Esophagus squamous epithelium (tissue), 5 donors: ENCODE measurements around the gene HMX2. TPM values are rescaled to one million over a fixed set of nuclear protein-coding genes. Genes with fewer than 3 reads are reported as not detected.
"Not testable (repeated sequence)": the region's sequence is repeated elsewhere in the genome, so short reads cannot be mapped to it uniquely, and the experiment has no call there.

ENCODE experiments used
- DNase-seq: peaks from one replicate; lab custom pipeline; 2025; lab: John Stamatoyannopoulos, UW
- H3K27ac ChIP-seq, 4 donors: fragments of 200-600 bp; sonication (generic); one replicate each; pipeline ENCODE4 v1.5.1; 2016 to 2019; ENCODE audit warnings: mild to moderate bottlenecking in 1 of 4
- H3K27me3 ChIP-seq, 4 donors: fragments of 200-600 bp; sonication (generic); 1 replicate in 3 of 4; 2 replicates in 1 of 4; pipeline versions ENCODE4 v1.5.1 to v1.6.0; 2017 to 2021; ENCODE audit warnings: antibody characterized with exemption in 1 of 4
- H3K36me3 ChIP-seq, 3 donors: fragments of 200-600 bp; sonication (generic); one replicate each; pipeline ENCODE4 v1.5.1; 2016 to 2019
- H3K4me1 ChIP-seq, 3 donors: fragments of 200-600 bp; sonication (generic); one replicate each; pipeline ENCODE4 v1.5.1; 2017 to 2019
- H3K4me3 ChIP-seq, 4 donors: fragments of 200-600 bp; sonication (generic); 1 replicate in 3 of 4; 2 replicates in 1 of 4; pipeline ENCODE4 v1.5.1; 2016 to 2019; ENCODE audit warnings: mild to moderate bottlenecking in 2 of 4, moderate library complexity in 1 of 4
- H3K9me3 ChIP-seq, 3 donors: fragments of 200-600 bp; sonication (generic); one replicate each; pipeline ENCODE4 v1.5.1; 2016 to 2019
- POLR2A ChIP-seq, 4 donors: fragments of 450-650 bp; IDR thresholded peaks; one replicate each; pipeline ENCODE4 v1.6.1; 2017; ENCODE audit warnings: antibody characterized with exemption in 4 of 4, mild to moderate bottlenecking in 4 of 4, moderate library complexity in 3 of 4
- WGBS, 2 donors: methylation state at CpG; one replicate each; pipeline ENCODE4 v1.1.5; 2018; 5-methylcytosine and 5-hydroxymethylcytosine counted together
- intact Hi-C: fragments of 100-400 bp; cut with DNase I; formaldehyde crosslinking; loops from one replicate; pipeline ENCODE4 v1.15.0; 2022
- total RNA-seq, 4 donors: library from RNA; depleted of rRNA; stranded (reverse); fragments of >200 nt; gene quantifications; one replicate each; pipeline ENCODE4 v1.1.0, GENCODE V29; 2016
- TF ChIP-seq, protein P1 (sequence below), 6 experiments: fragments of 450-650 bp in 4 of 6; fragments of 200-600 bp in 2 of 6; sonication (generic) in 2 of 6; IDR thresholded peaks; one replicate each; pipeline ENCODE4 v1.5.1; 2016 to 2019; ENCODE audit warnings: antibody characterized with exemption in 6 of 6, mild to moderate bottlenecking in 4 of 6, moderate library complexity in 4 of 6
- donor health status: DM: yes; HTN: yes; CAD: no.

HMX2 gene
- total RNA-seq, 4 donors from 2014 or later = not detected

DNA sequence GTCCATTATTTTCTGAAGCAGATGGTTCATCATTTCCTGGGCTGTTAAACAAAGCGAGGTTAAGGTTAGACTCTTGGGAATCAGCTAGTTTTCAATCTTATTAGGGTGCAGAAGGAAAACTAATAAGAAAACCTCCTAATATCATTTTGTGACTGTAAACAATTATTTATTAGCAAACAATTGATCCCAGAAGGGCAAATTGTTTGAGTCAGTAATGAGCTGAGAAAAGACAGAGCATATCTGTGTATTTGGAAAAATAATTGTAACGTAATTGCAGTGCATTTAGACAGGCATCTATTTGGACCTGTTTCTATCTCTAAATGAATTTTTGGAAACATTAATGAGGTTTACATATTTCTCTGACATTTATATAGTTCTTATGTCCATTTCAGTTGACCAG, 16.4 kb downstream of the HMX2 start:
- H3K27ac ChIP-seq = no peak overlapping the region
- H3K4me3 ChIP-seq = no peak overlapping the region
- H3K4me1 ChIP-seq = peaks cover 0 to 5% (median 0%) of the 10 kb centered on the region in 3 donors
- no peak for DNase-seq
- H3K27me3 ChIP-seq = no peaks in the 10 kb centered on the region
- no peaks in the 10 kb centered on the region for H3K9me3 ChIP-seq
- 97 to 98% methylated on average over 2 of the region's 2 CpGs for WGBS, 2 donors
- TF ChIP-seq POLR2A (IDR thresholded peaks at IDR 0.05) = no peak
- TF ChIP-seq, protein P1, sequence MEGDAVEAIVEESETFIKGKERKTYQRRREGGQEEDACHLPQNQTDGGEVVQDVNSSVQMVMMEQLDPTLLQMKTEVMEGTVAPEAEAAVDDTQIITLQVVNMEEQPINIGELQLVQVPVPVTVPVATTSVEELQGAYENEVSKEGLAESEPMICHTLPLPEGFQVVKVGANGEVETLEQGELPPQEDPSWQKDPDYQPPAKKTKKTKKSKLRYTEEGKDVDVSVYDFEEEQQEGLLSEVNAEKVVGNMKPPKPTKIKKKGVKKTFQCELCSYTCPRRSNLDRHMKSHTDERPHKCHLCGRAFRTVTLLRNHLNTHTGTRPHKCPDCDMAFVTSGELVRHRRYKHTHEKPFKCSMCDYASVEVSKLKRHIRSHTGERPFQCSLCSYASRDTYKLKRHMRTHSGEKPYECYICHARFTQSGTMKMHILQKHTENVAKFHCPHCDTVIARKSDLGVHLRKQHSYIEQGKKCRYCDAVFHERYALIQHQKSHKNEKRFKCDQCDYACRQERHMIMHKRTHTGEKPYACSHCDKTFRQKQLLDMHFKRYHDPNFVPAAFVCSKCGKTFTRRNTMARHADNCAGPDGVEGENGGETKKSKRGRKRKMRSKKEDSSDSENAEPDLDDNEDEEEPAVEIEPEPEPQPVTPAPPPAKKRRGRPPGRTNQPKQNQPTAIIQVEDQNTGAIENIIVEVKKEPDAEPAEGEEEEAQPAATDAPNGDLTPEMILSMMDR (IDR thresholded peaks at IDR 0.05) = no peak
- intact Hi-C loops = no loop called here
- peaks cover 0 to 95% (median 21%) of the 10 kb centered on the region in 3 donors for H3K36me3 ChIP-seq

- no peak for TF ChIP-seq POLR2A (IDR thresholded peaks at IDR 0.05)
- TF ChIP-seq, protein P1 (IDR thresholded peaks at IDR 0.05) = no peak
- peaks cover 0 to 93% (median 21%) of the 10 kb centered on the region in 3 donors for H3K36me3 ChIP-seq
- no peak overlapping the region for H3K4me3 ChIP-seq
- H3K27me3 ChIP-seq = no peaks in the 10 kb centered on the region
- no peak overlapping the region for H3K27ac ChIP-seq
- 79 to 91% methylated on average over 4 of the region's 4 CpGs for WGBS, 2 donors
- H3K9me3 ChIP-seq = no peaks in the 10 kb centered on the region
- no peaks in the 10 kb centered on the region for H3K4me1 ChIP-seq
- intact Hi-C loops = no loop called here
- DNase-seq = no peak
Observed at GRCh38 chr10:123165445-123166072, 17.6 kb downstream of the HMX2 start.

DNA sequence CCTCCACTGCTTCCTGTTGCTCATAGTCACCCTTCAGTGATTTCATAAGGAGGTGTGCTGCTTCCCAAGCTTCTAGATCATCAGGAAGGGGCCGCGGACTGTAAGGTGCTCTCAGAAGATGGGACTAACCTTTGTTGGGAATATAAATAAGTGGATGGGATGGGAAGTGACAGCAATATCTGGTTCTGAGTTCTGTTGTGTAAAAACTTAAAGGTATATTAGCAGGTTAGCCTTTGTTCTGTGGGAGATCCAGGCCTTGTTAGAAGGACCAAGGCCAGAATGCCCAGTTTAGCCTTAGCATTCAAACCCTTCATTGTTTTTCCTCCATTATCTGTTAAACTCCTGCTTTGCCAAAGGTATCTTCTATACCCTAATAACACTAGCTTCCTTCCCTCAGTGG, 18.7 kb downstream of the HMX2 start:
- intact Hi-C loops = no loop called here
- Histone ChIP-seq H3K4me3 (no peak overlapping the region), H3K27ac (no peak overlapping the region), H3K4me1 (no peaks in the 10 kb centered on the region), H3K9me3 (no peaks in the 10 kb centered on the region), H3K27me3 (no peaks in the 10 kb centered on the region), H3K36me3 (peaks cover 0 to 90% (median 20%) of the 10 kb centered on the region in 3 donors)
- no peak for TF ChIP-seq POLR2A (IDR thresholded peaks at IDR 0.05)
- TF ChIP-seq, protein P1 (IDR thresholded peaks at IDR 0.05) = no peak
- 83 to 94% methylated on average over 2 of the region's 2 CpGs for WGBS, 2 donors
- no peak for DNase-seq

- no peak overlapping the region for H3K27ac ChIP-seq
- no peak overlapping the region for H3K4me3 ChIP-seq
- TF ChIP-seq POLR2A (IDR thresholded peaks at IDR 0.05) = no peak
- TF ChIP-seq, protein P1 (IDR thresholded peaks at IDR 0.05) = no peak
- 80 to 98% methylated on average over 4 of the region's 4 CpGs for WGBS, 2 donors
- intact Hi-C loops = no loop called here
- no peaks in the 10 kb centered on the region for H3K27me3 ChIP-seq
- H3K36me3 ChIP-seq = peaks cover 0 to 64% (median 0%) of the 10 kb centered on the region in 3 donors
- no peak for DNase-seq
- no peaks in the 10 kb centered on the region for H3K4me1 ChIP-seq
- no peaks in the 10 kb centered on the region for H3K9me3 ChIP-seq
Observed at GRCh38 chr10:123170961-123171360, 23.0 kb downstream of the HMX2 start.

- peaks cover 0 to 63% (median 0%) of the 10 kb centered on the region in 3 donors for H3K36me3 ChIP-seq
- H3K4me1 ChIP-seq, H3K27ac ChIP-seq, H3K27me3 ChIP-seq, H3K9me3 ChIP-seq, intact Hi-C loops, DNase-seq, H3K4me3 ChIP-seq: not testable (repeated sequence)
- WGBS, 2 donors = 90 to 95% methylated on average over 9 of the region's 10 CpGs
Observed at GRCh38 chr10:123171616-123172015, 23.7 kb downstream of the HMX2 start.
